Measurements from ENCODE around the gene NTSR2. TPM values are rescaled to one million over a fixed set of nuclear protein-coding genes. Genes with fewer than 3 reads are reported as not detected.

Gene NTSR2
- total and polyA plus RNA-seq, 8 donors, result not detected

DNA sequence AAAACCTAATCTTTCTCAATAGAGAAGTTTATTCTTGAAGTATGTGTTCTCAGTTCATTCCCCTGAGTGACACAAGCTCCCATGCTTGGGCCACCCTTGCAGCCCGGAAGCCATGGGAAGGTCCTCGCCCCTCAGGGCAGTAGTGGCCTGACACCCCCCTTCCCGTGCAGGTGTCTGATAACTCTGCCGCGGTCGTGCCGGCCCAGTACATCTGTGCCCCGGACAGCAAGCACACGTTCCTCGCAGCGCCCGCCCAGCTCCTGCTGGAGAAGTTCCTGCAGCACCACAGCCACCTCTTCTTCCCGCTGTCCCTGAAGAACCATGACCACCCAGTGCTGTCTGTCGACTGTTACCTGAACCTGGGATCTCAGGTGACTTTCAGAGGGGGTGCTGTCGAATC, 32.4 kb downstream of the NTSR2 start:
- TF ChIP-seq, protein P1, sequence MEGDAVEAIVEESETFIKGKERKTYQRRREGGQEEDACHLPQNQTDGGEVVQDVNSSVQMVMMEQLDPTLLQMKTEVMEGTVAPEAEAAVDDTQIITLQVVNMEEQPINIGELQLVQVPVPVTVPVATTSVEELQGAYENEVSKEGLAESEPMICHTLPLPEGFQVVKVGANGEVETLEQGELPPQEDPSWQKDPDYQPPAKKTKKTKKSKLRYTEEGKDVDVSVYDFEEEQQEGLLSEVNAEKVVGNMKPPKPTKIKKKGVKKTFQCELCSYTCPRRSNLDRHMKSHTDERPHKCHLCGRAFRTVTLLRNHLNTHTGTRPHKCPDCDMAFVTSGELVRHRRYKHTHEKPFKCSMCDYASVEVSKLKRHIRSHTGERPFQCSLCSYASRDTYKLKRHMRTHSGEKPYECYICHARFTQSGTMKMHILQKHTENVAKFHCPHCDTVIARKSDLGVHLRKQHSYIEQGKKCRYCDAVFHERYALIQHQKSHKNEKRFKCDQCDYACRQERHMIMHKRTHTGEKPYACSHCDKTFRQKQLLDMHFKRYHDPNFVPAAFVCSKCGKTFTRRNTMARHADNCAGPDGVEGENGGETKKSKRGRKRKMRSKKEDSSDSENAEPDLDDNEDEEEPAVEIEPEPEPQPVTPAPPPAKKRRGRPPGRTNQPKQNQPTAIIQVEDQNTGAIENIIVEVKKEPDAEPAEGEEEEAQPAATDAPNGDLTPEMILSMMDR (IDR thresholded peaks at IDR 0.05), result no peak
- no peak for TF ChIP-seq EP300 (IDR thresholded peaks at IDR 0.05)
- no peak for TF ChIP-seq POLR2A (IDR thresholded peaks at IDR 0.05)
- no peak for TF ChIP-seq POLR2AphosphoS5 (IDR thresholded peaks at IDR 0.05)
- no peaks in the 10 kb centered on the region for H3K9me3 ChIP-seq
- 87 to 97% (median 90%) methylated on average over 14 to 15 of the region's 15 CpGs for whole genome bisulfite sequencing, 5 donors
- no peak overlapping the region for H3K4me3 ChIP-seq
- H3K27me3 ChIP-seq, result no peaks in the 10 kb centered on the region
- H3K36me3 ChIP-seq, result peaks cover 0 to 47% (median 17%) of the 10 kb centered on the region in 4 donors
- no peak overlapping the region for H3K27ac ChIP-seq
- intact Hi-C loops (cut with DNase I; ENCODE audit: low total_unique reads), result no loop called here
- no peaks in the 10 kb centered on the region for H3K4me1 ChIP-seq
- no peak for DNase-seq

DNA sequence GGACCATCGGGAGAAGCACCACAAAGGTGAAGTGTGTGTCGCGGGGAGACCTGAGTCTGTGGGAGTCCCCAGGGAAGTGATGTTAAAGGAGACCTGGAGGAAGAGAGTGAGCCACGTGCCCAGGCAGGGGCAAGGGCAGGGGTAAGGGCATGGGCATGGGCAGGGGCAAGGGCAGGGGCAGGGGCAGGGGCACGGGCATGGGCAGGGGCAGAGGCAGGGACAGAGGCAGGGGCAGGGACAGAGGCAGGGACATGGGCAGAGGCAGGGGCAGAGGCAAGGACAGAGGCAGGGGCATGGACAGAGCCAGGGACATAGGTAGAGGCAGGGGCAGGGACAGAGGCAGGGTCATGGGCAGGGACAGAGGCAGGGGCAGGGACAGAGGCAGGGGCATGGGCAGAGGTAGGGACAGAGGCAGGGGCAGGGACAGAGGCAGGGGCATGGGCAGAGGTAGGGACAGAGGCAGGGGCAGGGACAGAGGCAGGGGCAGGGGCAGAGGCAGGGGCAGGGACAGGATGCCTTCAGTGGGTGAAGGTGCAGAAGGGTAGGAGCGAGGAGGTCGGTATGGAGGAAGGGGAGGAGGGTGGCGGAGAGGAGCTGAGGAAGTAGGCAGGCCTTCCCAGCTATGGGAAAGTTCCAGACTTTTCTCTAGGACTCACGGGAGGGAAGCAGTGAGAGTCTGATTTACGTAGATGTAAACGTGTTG, 33.3 kb downstream of the NTSR2 start:
- intact Hi-C loops (cut with DNase I; ENCODE audit: low total_unique reads), result no loop called here
- WGBS, 5 donors, result 68 to 81% (median 77%) methylated on average over 11 of the region's 11 CpGs
- DNase-seq, result no peak
- H3K27me3 ChIP-seq, result no peaks in the 10 kb centered on the region
- peaks cover 0 to 49% (median 17%) of the 10 kb centered on the region in 4 donors for H3K36me3 ChIP-seq
- TF ChIP-seq POLR2A (IDR thresholded peaks at IDR 0.05), result no peak
- TF ChIP-seq, protein P1 (IDR thresholded peaks at IDR 0.05), result no peak
- TF ChIP-seq EP300 (IDR thresholded peaks at IDR 0.05), result no peak
- no peak for TF ChIP-seq POLR2AphosphoS5 (IDR thresholded peaks at IDR 0.05)
- no peaks in the 10 kb centered on the region for H3K4me1 ChIP-seq
- no peak overlapping the region for H3K4me3 ChIP-seq
- no peaks in the 10 kb centered on the region for H3K9me3 ChIP-seq
- H3K27ac ChIP-seq, result no peak overlapping the region

DNA sequence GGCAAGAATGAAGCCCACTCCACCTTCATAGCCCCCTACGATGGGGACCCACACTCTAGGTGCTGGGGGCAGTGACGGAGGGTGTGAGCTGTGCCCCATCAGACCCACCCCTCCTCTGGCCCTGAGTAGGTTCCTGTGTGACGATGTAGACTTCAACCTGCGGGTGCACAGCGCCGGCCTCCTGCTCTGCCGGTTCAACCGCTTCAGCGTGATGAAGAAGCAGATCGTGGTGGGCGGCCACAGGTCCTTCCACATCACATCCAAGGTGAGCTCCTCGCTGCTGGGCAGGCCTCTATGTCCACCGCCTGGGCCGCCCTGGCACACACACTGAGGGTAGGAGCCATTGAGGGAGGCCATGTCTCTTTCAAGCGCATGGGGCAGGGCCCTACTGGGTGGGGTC, 34.9 kb downstream of the NTSR2 start:
- Histone ChIP-seq H3K4me1 (no peaks in the 10 kb centered on the region), H3K4me3 (no peak overlapping the region), H3K36me3 (peaks cover 0 to 50% (median 16%) of the 10 kb centered on the region in 4 donors), H3K9me3 (no peaks in the 10 kb centered on the region), H3K27ac (no peak overlapping the region), H3K27me3 (no peaks in the 10 kb centered on the region)
- intact Hi-C loops (cut with DNase I; ENCODE audit: low total_unique reads), result no loop called here
- DNase-seq, result no peak
- 88 to 94% (median 93%) methylated on average over 15 of the region's 15 CpGs for WGBS, 5 donors
- TF ChIP-seq EP300 (IDR thresholded peaks at IDR 0.05) (no peak), POLR2AphosphoS5 (IDR thresholded peaks at IDR 0.05) (no peak), POLR2A (IDR thresholded peaks at IDR 0.05) (no peak)
- TF ChIP-seq, protein P1 (IDR thresholded peaks at IDR 0.05), result no peak

DNA sequence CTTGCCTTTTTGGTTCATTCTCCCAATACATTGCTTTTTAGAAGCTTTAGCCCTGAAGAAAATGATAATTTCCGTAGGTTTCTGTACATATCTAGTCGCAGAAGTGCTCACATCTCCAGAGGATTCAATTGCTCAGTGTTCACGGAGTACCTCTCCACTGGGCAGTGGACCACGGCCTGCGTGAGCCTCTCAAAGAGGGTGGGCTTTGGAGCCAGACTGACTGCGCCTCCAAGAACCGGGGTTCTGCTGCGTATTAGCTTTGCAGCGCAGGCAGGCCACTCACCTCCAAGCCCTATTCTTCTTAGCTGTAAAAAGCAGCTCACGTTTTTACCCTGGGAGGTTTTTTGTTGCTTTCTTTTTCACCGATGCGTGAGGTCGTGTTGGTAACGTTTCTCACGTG, 35.4 kb downstream of the NTSR2 start:
- no peaks in the 10 kb centered on the region for H3K4me1 ChIP-seq
- intact Hi-C loops (cut with DNase I; ENCODE audit: low total_unique reads), result no loop called here
- peaks cover 0 to 45% (median 18%) of the 10 kb centered on the region in 4 donors for H3K36me3 ChIP-seq
- no peak overlapping the region for H3K27ac ChIP-seq
- DNase-seq, result no peak
- 83 to 90% (median 90%) methylated on average over 15 of the region's 15 CpGs for WGBS, 5 donors
- TF ChIP-seq POLR2AphosphoS5 (IDR thresholded peaks at IDR 0.05) (no peak), EP300 (IDR thresholded peaks at IDR 0.05) (no peak), POLR2A (IDR thresholded peaks at IDR 0.05) (no peak)
- TF ChIP-seq, protein P1 (IDR thresholded peaks at IDR 0.05), result no peak
- no peak overlapping the region for H3K4me3 ChIP-seq
- H3K9me3 ChIP-seq, result no peaks in the 10 kb centered on the region
- no peaks in the 10 kb centered on the region for H3K27me3 ChIP-seq
